Right ventricle myocardium superior (tissue), 1 donor: ENCODE data around the gene OR2C1. TPM values are rescaled to one million over a fixed set of nuclear protein-coding genes. Genes with fewer than 3 reads are reported as not detected.
A peak's percentile ranks its signal among the peaks of the same experiment; 100 is the strongest.

Experiments
- ATAC-seq: fragments of 200-7000 bp; cut with Tn5 transposase; one replicate; pipeline ENCODE4 v1.9.1; 2020; ENCODE audit warnings: mild to moderate bottlenecking; ENCODE audit not compliant: poor library complexity
- DNase-seq: peaks from one replicate; pipeline ENCODE4 v3.0.0-alpha.2; 2020
- intact Hi-C: fragments of 100-400 bp; cut with DNase I; formaldehyde crosslinking; loops from one replicate; pipeline ENCODE4 v1.11.2; 2022
- long read RNA-seq: library from polyadenylated mRNA; unstranded; transcript quantifications from one replicate; pipeline ENCODE4 v2.0.0, GENCODE V29; 2021
- total RNA-seq: library from RNA; stranded (reverse); fragmentation: NEBNext Ultra II Directional; extraction: Animal tissue kit (Norgen Biotek cat#: 25700); gene quantifications from one replicate; pipeline ENCODE4 v1.2.1, GENCODE V29; 2021
- donor health status: DM: no; HTN: yes; CAD: no; lungs with severe emphysema.

OR2C1 gene
- total RNA-seq, result not detected
- long read RNA-seq, result 0 reads

DNA sequence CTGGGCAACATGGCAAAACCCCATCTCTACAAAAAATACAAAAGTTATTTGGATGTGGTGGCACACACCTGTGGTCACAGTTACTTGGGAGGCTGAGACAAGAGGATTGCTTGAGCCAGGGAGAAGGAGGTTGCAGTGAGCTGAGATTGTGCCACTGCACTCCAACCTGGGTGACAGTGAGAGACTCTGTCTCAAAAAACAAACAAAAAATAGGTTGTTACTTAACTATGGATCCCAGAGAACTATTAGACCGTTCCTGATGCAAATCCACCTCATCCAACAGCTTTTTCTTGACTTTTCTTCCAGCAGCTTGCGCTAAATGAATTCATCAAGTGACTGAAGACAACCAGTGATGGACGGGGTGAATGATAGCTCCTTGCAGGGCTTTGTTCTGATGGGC is at the start of gene OR2C1:
TSS of gene OR2C1 (plus strand) at position 301 of the 400 bp plus-strand sequence. CDS start at position 353, 52 bp downstream.
- intact Hi-C loops, result no loop called here
- no peak for DNase-seq
- ATAC-seq, result no peak

DNA sequence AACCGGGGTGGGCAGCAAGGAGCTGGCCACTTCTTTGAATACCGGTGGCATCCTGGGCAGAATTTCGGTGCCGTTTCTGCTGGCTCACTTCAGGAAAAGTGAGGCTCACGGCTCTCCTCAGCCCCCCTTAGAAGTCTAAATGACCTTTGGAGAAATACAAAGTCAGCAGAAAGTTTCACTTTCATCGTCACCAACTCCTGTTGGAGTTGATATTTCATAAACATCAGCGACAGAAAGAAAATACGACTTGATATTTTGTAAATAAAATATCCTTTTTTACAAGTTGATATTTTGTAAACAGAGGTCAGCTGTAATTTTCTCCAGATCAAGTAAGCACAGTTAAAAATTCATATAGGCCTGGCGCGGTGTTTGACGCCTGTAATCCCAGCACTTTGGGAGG is 49.6 kb upstream of the OR2C1 start:
- intact Hi-C loops, result loop anchor here (5.0 to 10.0 kb wide), 3 partner anchors 71 to 189 kb away; partner anchors contain the start of genes C16orf90 and ZNF200
- DNase-seq (no peak), ATAC-seq (no peak)

DNA sequence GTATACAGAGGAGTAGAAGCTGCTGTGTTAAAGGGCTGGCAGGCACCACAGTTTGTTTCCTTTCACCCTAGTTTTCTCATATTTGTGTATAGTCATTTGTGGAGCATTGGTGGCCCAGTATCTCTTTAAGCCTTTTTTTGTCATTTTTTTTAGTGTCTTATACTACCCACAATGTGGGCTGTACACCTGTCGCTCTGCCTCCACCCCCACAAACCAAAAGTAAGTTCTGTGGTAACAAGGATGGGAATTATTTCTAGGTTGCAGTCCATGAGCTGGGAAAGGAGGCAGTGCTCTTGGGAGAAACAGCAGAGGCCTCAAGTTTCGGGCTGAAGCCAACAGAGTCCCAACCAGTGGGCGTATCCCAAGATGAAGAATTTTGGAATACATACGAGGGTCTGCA is 44.2 kb upstream of the OR2C1 start:
- no peak for DNase-seq
- intact Hi-C loops, result no loop called here
- no peak for ATAC-seq

DNA sequence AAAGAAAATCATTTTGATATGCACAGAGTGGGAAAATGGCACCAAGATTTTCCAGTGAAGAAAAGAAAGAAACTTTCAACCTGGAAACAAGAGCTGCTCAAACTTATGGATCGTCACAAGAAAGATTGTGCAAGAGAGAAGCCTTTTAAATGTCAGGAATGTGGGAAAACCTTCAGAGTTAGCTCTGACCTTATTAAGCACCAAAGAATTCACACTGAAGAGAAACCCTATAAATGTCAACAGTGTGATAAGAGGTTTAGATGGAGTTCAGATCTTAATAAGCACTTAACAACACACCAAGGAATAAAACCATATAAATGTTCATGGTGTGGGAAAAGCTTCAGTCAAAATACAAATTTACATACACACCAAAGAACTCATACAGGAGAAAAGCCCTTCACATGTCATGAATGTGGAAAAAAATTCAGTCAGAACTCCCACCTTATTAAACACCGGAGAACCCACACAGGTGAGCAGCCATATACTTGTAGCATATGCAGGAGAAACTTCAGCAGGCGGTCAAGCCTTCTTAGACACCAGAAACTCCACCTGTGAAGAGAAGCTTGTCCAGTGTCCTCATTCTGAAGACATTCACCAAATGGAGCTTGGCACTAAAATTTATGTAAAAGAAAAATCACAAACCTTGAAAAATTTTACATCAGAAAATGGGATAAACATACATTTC is 38.2 kb upstream of the OR2C1 start:
- ATAC-seq (no peak), DNase-seq (no peak)
- intact Hi-C loops, result no loop called here

DNA sequence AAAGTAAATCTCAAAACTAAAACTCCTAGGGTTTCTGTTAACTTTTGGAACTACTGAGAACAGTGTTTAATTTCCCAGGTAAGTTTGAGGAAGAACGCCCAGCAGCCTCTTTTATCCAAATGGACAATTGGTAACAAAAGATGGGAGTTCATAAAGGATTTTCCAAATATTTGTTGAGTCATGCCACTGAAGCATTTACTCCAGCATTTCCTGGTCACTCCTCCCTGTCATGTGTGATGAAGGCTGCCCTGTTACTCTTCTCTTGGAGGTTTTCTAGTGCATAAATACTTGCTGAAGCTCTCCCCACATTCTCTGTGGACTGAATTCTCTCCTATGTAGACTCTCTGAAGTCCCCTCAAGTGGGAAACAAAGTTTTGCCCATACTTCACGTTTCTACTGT is 33.9 kb upstream of the OR2C1 start:
- intact Hi-C loops, result no loop called here
- no peak for DNase-seq
- no peak for ATAC-seq

DNA sequence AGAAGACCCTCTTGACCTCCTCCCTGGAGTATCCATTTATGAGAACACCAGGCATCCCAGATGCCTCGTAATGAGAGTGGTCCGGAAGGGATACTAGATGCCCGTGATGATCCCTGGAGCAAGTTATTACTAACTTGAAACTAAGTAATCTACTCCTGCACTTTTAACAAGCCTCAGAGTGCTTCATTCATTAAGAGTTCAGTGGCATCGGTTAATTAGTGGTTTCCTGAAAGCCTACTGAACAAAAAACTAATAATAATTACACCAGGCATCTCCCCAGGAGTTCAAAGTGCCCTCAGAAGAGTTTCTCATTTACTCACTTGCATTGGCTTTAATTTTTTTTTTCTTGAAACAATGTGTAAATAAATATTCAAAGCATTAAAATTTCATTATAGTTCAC is 28.2 kb upstream of the OR2C1 start:
- ATAC-seq (no peak), DNase-seq (no peak)

DNA sequence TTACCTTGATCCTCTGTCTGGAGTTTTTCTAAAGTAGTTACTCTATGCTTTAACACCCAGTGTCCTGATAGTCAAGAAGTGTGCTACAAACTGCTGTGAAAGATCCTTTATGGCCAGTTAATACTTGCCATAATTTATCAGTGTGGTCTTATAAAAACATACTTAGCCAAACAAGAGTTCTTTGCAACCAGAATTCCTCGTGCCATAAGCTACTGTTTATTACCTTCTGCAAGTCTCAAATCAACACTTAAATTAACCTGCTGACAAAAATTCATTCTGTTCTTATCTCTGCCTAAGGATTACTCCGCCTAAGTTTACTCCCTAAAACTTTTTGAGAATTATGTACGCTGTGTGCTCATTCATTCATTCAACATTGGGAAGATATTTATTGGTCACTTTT is 27.6 kb upstream of the OR2C1 start:
- intact Hi-C loops, result no loop called here
- no peak for DNase-seq
- no peak for ATAC-seq

More for the DNA sequence above, 28.2 kb upstream of the OR2C1 start:
- intact Hi-C loops, result no loop called here

DNA sequence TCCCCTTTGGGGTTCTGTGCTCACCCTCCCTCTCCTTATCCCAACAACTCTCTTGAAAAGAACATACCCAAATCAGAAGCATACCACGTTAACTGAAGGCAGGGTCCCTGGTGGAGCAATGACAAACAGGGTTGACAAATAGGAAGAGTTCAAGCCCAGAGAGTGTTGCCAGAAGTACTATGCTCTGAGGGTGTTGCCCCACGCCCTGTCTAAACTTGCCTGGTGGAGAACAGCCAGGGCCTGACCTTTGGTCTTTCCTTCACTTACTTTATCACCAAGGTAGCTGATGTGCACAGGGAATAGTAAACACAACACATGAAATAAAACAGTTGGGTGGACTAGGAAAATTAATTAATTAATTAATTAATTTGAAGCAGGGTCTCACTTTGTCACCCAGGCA is 27.0 kb upstream of the OR2C1 start:
- intact Hi-C loops, result no loop called here
- ATAC-seq (no peak), DNase-seq (no peak)

DNA sequence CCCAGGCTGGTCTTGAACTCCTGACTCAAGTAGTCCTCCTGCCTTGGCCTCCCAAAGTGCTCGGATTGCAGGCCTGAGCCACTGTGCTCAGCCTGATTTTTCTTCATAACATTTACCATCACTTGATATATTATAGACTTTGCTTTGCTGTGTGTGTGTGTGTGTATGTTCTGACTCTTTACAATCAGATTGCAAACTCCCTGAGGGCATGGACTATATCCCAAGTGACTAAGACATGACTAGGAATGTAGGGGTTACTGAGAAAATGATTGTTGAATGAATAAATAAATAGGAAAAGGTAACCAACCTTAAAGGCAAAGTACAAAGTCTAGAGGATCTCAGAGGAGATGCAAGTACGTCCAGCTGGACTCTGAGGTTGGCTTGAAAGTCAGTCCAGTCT is 9.6 kb upstream of the OR2C1 start:
- no peak for DNase-seq
- intact Hi-C loops, result no loop called here
- no peak for ATAC-seq

DNA sequence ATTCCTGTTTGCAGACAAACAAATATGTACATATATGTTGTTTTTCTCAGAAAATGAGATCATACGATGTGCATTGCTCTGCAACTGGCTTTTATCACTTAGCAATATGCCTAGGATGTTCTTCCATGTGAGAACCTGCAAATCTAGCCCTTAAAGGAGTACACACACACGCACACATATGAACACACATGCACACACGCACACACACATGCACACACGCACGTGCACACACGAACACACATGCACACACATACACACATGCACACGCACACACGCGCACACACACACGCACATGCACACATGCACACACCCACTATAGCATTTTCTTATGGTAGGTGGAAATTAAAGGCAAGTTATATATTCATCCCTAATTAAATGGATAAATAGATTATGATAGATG is 8.1 kb upstream of the OR2C1 start:
- intact Hi-C loops, result no loop called here
- DNase-seq (no peak), ATAC-seq (no peak)

DNA sequence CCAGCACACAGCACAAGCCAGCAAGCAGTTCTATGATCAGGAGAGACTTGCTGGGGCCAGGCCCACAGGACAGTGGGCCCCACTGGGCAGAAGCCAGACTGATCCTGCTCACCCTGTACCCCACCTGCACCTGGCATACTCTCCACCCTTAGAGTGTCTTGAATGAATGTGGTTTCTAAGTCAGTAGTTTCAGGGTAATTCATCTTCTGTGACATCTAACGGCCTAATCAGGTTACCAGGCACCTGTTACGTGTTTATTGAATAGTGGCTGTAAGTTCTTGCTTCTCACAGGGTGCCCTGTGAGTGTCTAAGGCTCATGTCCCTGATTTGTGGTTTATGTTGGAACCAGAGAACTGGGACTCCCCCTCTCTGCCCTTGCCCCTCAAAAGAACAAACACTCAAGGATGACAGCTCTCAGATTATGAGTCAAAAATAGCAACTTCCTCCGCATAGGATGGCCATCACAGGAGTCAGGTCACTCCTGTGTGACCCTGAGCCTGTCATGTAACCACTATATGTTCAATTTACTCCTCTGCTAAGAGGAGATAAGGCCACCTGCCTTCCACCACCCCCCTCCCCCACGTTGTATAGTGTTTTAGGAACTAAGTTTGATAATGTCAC is 7.0 kb upstream of the OR2C1 start:
- intact Hi-C loops, result no loop called here
- no peak for DNase-seq
- ATAC-seq, result peak; percentile 80

DNA sequence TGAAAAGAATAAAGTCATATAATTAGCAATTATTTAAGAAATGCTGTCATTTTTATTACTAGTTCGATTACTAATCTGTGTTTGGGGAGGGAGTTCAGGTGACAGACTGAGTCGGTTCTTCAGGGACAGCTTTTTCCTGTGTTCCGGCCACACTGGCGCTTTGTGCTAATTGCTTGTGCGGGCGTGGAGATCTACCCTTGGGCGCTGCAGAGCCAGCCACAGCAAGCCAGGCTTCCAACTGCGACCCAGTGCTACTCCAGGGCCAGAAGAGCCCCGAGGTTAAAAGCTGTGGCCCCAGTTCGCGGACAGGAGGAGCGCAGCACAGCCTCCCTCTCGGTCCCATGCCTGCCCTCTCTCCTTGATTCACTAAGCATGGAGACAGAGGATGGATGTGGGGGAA is 6.5 kb upstream of the OR2C1 start:
- intact Hi-C loops, result no loop called here
- peak; percentile 55 for ATAC-seq
- no peak for DNase-seq

DNA sequence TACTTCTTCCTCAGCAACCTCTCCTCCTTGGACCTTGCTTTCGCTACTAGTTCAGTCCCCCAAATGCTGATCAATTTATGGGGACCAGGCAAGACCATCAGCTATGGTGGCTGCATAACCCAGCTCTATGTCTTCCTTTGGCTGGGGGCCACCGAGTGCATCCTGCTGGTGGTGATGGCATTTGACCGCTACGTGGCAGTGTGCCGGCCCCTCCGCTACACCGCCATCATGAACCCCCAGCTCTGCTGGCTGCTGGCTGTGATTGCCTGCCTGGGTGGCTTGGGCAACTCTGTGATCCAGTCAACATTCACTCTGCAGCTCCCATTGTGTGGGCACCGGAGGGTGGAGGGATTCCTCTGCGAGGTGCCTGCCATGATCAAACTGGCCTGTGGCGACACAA is 429 bp downstream of the OR2C1 start:
- intact Hi-C loops, result no loop called here
- DNase-seq, result no peak
- no peak for ATAC-seq

DNA sequence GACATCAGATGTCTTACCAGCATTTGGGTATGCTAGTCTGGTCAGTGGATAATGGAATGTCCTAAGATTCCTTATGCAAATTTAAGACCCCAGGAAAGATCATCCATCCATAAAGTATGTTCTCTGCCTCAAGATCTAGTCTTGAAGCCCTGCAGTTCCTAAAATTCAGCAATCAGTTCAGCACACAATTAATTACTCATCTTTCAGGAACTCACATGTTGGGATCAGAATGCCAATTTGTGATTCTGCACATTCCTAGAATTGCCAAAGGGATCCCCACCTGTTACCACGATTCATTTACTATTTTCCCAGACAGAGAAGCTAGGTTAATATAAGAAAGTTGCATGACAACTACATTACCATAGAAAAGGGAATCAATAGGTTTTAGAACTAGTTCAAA is 3.2 kb downstream of the OR2C1 start:
- intact Hi-C loops, result no loop called here
- DNase-seq (no peak), ATAC-seq (no peak)

DNA sequence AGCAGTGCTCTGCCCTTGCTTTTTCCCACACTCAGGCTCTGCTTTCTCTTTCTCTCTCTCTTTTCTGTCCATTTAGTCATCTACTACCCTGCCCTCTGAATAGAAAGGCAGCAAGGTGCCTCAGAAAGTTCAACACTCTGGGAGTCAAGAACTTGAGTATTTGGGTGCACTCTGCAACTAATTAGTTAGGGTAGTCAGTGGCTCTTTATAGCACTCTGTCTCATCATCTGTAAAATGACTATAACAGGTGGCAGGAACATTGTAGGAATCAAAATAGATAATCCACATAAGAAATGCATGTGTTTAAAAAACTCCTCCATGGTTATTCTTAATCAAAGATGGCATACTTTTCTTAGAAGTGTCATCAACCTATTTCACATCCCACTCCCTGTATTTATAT is 7.2 kb downstream of the OR2C1 start:
- intact Hi-C loops, result loop anchor here (10.0 kb wide), 1 partner anchor 142 kb away; the partner anchor contains the start of gene CLUAP1
- ATAC-seq (no peak), DNase-seq (no peak)

DNA sequence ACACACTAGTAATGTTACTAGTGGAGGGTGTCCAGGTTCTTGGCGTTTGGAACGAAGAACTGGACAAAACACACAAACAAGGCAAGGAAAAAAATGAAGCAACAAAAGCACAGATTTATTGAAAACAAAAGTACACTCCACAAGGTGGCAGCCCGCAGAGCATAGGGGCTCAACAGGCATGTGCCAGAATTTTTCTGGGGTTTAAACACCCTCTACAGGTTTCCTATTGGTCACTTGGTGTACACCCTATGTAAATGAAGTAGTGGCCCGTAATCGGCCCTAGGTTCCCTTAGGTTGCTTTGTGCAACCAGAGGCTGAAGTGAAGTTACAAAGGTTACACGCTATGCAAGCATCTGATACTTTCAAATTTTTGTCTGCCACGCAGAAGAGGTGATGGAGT is 8.1 kb downstream of the OR2C1 start:
- intact Hi-C loops, result loop anchor here (10.0 kb wide), 1 partner anchor 141 kb away; the partner anchor contains the start of gene CLUAP1
- ATAC-seq, result no peak
- no peak for DNase-seq

DNA sequence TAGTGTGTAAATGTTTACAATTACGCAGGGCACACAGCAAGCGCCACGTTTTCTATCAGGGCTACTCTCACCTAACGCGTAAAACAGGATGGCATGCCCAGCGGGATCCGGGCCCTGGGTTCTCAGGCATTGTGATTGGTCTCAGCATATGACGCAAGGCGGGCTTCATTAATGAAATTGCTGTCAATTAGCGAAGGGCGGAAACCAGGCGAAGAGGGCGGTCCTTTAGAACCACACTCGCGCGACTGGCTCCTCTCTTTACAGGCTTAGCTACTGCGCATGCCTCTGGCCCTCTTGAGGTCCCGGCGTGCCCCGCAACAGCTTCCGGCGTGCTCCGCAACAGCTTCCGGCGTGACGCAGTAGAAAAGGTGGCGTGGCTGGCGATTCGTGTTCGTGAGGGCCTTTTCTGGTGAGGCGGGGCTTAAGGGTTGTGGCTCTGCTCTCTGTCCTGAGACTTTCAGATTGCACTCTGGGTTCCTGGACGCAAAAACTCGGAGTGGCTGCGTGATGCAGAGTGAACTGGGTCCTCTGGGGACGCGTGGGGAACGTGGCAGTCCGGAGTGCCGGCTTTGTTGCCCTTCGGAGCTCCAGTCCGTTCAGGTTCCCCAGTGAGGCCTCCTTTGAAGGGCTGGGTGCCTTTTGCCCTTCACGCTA is 9.2 kb downstream of the OR2C1 start:
- intact Hi-C loops, result loop anchor here (10.0 kb wide), 1 partner anchor 140 kb away; the partner anchor contains the start of gene CLUAP1
- ATAC-seq, result peak; percentile 99
- peak; percentile 90 for DNase-seq

DNA sequence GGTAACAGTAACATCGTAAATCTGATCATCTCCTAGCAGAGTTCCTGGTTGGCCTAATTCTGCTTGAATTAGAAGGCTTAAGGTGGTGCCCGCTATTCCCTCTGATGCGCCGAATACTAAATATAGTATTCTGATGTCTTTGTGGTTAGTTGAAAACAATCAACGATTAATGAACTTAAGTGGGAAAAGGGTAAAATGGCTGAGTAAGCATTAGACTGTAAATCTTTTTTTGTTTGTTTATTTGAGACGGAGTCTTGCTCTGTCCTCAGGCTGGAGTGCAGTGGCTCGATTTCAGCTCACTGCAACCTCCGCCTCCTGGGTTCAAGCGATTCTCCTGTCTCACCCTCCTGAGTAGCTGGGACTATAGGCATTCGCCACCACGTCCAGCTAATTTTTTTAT is 13.4 kb downstream of the OR2C1 start:
- intact Hi-C loops, result loop anchor here (10.0 kb wide), 1 partner anchor 136 kb away; the partner anchor contains the start of gene CLUAP1
- no peak for ATAC-seq
- no peak for DNase-seq

DNA sequence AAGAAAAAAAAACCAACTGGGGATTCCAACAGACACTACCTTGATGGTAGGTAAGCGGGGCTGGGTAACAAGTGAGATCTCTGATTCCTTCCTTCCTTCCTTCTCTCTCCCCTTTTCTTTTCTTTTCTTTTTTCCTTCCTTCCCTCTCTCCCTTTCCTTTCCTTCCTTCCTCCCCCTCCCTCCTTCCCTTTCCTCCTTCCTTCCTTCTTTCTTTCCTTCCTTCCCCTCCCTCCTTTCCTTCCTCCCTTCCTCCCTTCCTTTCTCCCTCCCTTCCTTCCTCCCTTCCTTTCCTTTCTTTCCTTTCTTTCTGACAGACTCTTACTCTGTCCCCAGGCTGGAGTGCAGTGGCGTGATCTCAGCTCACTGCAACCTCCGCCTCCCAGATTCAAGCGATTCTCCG is 20.0 kb downstream of the OR2C1 start:
- ATAC-seq, result no peak
- intact Hi-C loops, result no loop called here
- no peak for DNase-seq

DNA sequence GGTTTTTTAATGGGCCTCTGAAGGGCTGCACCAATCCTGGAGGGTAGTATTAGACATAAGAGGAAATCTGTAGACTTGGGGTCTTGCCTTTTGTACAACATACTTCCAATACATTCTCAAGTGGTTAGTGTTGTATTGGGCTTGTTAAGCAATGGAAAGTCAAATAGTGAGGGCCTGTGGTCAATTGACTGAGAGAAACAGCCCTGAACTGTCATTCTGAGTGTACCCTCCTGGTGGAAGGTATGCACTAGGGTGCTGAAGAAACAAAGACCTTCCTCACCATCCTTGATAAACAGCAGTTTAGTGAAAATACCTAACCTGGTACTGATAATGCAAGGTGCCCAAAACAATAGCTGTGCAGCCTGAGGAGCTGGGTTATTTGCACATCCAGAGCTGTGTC is 22.2 kb downstream of the OR2C1 start:
- ATAC-seq, result no peak
- no peak for DNase-seq
- intact Hi-C loops, result no loop called here
